Subcutaneous preadipocyte (primary cell): Measurements from ENCODE around the gene PRIM2. TPM values are rescaled to one million over a fixed set of nuclear protein-coding genes. Genes with fewer than 3 reads are reported as not detected.

Source experiments
- small RNA-seq: library from RNA; depleted of rRNA; stranded (forward); fragments of <200 nt; gene quantifications from one replicate; pipeline ENCODE3, GENCODE V24; 2012
- total RNA-seq: library from RNA; depleted of rRNA; stranded (reverse); fragments of >200 nt; gene quantifications from 2 replicates; pipeline ENCODE4 v1.2.3, GENCODE V29; 2012

Gene PRIM2, protein sequence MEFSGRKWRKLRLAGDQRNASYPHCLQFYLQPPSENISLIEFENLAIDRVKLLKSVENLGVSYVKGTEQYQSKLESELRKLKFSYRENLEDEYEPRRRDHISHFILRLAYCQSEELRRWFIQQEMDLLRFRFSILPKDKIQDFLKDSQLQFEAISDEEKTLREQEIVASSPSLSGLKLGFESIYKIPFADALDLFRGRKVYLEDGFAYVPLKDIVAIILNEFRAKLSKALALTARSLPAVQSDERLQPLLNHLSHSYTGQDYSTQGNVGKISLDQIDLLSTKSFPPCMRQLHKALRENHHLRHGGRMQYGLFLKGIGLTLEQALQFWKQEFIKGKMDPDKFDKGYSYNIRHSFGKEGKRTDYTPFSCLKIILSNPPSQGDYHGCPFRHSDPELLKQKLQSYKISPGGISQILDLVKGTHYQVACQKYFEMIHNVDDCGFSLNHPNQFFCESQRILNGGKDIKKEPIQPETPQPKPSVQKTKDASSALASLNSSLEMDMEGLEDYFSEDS
- total RNA-seq = 44.8 and 69.8 TPM in 2 replicates

DNA sequence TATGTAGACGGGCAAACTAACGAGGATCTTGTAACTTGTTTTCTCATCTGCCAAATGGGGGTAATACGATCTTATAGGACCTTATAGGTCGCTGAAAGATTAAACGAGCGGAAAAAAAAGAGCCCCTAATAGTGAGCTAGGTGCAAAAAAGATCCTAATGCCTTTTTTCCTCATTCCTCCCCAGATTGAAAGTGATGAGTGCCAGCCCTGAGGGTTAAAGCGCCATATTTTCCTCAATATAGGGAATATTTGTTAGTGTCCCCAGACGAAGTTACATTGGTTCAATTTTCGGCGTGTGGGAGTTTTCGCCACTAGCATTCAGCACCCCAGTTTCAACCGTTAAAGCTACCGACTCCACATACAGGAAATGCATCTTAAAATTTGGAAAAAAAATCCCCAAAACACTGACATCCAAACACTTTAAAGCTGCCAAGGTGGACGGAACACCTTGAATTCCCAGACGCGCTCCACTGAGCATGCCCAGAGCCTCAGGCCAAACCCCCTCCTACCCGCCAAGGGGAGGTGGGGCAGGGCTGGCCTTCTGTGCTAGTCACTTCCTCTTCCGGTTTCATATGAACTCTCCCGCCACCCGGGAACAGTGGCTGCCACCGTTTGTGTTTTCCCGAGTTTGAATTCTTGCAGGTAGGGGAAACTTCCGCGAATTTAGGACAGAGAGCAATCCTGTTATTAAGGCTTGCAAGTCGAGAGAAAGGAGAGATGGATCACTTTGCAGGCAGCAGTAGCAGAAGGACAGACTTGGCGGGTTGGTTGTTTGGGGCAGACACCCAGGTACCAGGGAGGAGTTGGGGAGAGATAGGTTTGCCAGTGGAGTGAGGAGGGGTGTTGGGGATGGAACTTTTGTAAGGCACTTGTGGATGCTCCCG, at the start of gene PRIM2:
Gene PRIM2 (plus strand): TSS at position 571 of the 884 bp plus-strand sequence. CDS start 816 bp downstream, outside the sequence.

Small RNAs within 50 kb of the gene (small RNA-seq; reads per million reads assigned to genes)
- not detected for gene MIR548U

Other genes starting within 250 kb of the PRIM2 start
- gene ZNF451, start 227.4 kb upstream of the PRIM2 start, total RNA-seq = 48.9 and 67.6 TPM in 2 replicates
- gene BAG2, start 145.3 kb upstream of the PRIM2 start, total RNA-seq = 18.7 and 24.4 TPM in 2 replicates
- 30.5 and 45.5 TPM in 2 replicates for gene RAB23, start 95.3 kb upstream of the PRIM2 start, total RNA-seq